ENCODE results near the gene TIPARP.

The TIPARP gene, protein sequence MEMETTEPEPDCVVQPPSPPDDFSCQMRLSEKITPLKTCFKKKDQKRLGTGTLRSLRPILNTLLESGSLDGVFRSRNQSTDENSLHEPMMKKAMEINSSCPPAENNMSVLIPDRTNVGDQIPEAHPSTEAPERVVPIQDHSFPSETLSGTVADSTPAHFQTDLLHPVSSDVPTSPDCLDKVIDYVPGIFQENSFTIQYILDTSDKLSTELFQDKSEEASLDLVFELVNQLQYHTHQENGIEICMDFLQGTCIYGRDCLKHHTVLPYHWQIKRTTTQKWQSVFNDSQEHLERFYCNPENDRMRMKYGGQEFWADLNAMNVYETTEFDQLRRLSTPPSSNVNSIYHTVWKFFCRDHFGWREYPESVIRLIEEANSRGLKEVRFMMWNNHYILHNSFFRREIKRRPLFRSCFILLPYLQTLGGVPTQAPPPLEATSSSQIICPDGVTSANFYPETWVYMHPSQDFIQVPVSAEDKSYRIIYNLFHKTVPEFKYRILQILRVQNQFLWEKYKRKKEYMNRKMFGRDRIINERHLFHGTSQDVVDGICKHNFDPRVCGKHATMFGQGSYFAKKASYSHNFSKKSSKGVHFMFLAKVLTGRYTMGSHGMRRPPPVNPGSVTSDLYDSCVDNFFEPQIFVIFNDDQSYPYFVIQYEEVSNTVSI

DNA sequence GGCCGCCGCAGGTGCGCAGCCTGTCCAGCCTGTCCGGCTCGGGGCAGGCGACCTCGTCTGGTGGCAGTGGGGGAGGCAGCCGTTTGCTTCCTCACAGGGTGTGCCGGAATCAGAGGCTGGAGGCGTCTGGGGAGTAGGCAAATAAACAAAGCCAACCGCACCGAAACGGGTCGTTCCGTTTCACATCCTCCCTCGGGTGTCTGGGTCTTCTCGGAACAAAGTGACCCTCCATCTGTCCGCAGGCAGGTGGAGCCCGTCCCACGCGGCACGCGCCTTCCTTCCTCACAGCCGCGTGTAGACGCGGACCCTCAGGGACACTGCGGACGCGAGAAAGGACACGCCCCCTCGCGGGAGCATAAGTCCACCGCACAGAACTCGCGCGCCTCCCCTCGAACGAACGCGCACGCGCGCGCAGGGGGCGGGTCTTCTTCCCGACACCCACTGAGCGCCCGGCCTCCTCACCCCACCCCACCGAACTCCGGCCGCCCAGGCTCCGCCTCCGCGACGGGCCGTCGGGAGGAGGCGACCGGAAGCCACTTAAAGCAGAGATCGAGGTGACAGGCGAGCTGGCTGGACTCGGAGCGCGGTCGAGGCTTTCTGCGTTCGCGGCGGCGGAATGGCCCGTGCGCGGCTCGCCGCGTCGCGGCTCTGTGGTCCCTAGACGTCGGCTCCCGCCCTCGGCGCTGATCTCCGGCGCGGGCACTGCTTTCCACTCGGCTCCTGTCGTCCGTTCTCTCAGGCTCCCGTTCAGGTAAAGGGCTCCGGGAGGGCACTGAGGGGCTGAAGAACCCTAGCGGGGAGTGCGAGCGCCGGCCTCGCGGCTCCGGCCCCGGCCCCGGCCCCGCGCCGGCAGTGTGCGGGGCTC is at the start of gene TIPARP:
Gene TIPARP, plus strand, starts transcription at position 545 of the 865 bp plus-strand sequence. CDS start 3,108 bp downstream, outside the sequence.
- Mint-ChIP-seq H3K4me1 (peaks cover 26% of the 10 kb centered on the region), H3K36me3 (peaks cover 12% of the 10 kb centered on the region), H3K27ac (peak within 1 kb of the TSS; percentile 93), H3K9me3 (no peaks in the 10 kb centered on the region), H3K27me3 (no peaks in the 10 kb centered on the region), H3K4me3 (peak within 1 kb of the TSS; percentile 90)
- peak; percentile 74 for ATAC-seq (ENCODE audit: low read depth)
- DNase-seq (ENCODE audit: low spot score in 2 of 2) = peak; percentile 99

DNA sequence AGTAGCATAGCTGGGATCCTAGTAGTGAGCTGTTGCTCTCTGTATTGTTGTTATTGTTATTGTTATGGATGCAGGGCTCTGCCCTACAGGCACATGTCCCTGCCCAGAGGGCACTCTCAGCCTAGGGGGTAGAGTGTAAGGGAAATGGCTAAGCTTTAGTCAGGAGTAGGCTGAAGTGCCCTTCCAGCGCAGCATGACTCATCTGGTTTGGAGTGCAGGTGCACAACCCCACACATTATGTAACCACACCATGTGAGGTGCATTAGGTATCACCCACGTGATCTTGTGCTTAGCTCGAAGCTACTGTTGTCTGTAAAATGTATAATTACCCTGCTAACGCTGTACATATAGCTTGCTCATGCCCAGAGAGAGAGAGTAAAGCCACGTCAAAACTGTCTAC is 48.3 kb upstream of the TIPARP start:
- Mint-ChIP-seq H3K27me3 (peaks cover 6% of the 10 kb centered on the region), H3K36me3 (no peaks in the 10 kb centered on the region), H3K4me3 (no peak overlapping the region), H3K9me3 (no peaks in the 10 kb centered on the region), H3K27ac (no peak overlapping the region), H3K4me1 (peaks cover 5% of the 10 kb centered on the region)
- ATAC-seq (ENCODE audit: low read depth) (no peak), DNase-seq (ENCODE audit: low spot score in 2 of 2) (no peak)

DNA sequence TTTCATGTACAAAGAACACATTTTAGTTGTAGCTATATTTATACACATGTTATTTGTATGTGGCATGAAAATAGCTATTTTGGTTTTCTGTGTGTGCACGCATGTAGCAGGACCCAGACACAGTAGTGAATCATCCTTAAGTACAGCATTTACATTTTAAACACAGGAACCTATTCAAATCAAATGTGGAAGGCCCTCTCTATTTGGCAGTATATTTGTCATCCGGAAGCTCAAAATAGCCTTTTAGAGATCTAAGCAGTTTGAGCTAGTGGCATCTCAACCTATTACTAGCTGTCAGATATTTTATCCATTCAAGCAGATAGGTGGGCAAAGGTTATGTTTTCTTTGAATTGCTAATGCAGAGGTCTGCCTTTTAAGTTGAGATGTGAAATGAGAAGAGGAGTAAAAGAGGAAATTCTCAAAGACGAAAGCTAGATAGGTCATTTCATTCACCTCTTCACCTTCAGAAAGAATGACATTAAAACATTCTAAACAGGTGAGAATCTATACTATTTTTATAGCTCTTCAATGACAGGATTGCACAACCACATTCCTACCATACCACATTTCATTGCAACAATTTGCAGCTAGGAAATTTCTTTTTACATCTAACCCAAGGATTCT is 46.3 kb upstream of the TIPARP start:
- Mint-ChIP-seq H3K36me3 (no peaks in the 10 kb centered on the region), H3K4me1 (peaks cover 5% of the 10 kb centered on the region), H3K4me3 (no peak overlapping the region), H3K27ac (no peak overlapping the region), H3K27me3 (peaks cover 6% of the 10 kb centered on the region), H3K9me3 (no peaks in the 10 kb centered on the region)
- ATAC-seq (ENCODE audit: low read depth) (no peak), DNase-seq (ENCODE audit: low spot score in 2 of 2) (no peak)

DNA sequence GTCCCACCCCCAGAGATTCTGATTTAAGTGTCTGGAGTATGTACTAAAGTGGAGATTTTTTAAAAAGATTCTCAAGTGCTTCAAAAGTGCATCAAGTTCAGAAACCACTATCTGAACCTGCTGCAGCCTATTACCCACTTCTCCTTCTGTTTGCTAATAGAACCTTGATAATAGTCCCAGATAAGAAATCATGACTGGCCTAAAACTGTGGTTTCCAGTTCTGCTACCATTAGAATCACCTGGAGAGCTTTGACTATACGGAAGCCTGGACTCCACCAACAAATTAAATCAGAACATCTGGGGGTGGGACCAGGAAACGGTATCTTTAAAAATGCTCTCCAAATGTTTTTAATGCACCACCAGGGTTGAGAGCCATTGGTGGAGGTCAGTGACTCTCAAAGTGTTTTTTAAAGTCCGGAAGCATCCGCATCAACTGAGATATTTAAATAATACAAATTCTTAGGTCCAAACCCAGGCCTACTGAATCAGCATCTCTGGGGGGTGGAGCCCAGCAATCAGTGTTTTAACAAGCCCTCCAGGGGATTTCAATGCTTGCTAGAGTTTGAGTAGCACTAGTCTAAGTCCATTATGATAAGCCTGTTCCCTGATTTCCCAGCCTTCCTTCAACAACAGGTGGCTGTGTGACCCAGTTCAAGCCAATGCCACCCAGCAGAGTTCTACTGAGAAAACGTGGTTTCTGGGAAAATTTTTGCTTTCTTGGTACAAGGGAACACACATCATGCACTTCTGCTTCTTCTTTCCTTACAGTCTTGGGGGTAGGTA is 45.4 kb upstream of the TIPARP start:
- Mint-ChIP-seq H3K4me1 (peaks cover 5% of the 10 kb centered on the region), H3K4me3 (no peak overlapping the region), H3K27ac (no peak overlapping the region), H3K36me3 (no peaks in the 10 kb centered on the region), H3K9me3 (no peaks in the 10 kb centered on the region), H3K27me3 (peaks cover 1% of the 10 kb centered on the region)
- ATAC-seq (ENCODE audit: low read depth) (no peak), DNase-seq (ENCODE audit: low spot score in 2 of 2) (no peak)

- Mint-ChIP-seq H3K27ac (no peak overlapping the region), H3K4me1 (peaks cover 5% of the 10 kb centered on the region), H3K4me3 (no peak overlapping the region), H3K9me3 (no peaks in the 10 kb centered on the region), H3K36me3 (no peaks in the 10 kb centered on the region), H3K27me3 (no peaks in the 10 kb centered on the region)
- ATAC-seq (ENCODE audit: low read depth) = no peak
- no peak for DNase-seq (ENCODE audit: low spot score in 2 of 2)
Observed at GRCh38 chr3:156630081-156630772, 44.2 kb upstream of the TIPARP start.

GRCh38 chr3:156630773-156631093 is 43.7 kb upstream of the TIPARP start:
- Mint-ChIP-seq H3K27ac (no peak overlapping the region), H3K4me1 (peaks cover 5% of the 10 kb centered on the region), H3K4me3 (no peak overlapping the region), H3K36me3 (no peaks in the 10 kb centered on the region), H3K27me3 (no peaks in the 10 kb centered on the region), H3K9me3 (no peaks in the 10 kb centered on the region)
- ATAC-seq (ENCODE audit: low read depth) (no peak), DNase-seq (ENCODE audit: low spot score in 2 of 2) (no peak)

- peaks cover 2% of the 10 kb centered on the region for H3K4me1 Mint-ChIP-seq
- no peak for DNase-seq (ENCODE audit: low spot score in 2 of 2)
- H3K36me3 Mint-ChIP-seq = no peaks in the 10 kb centered on the region
- no peaks in the 10 kb centered on the region for H3K27me3 Mint-ChIP-seq
- no peak for ATAC-seq (ENCODE audit: low read depth)
- H3K4me3 Mint-ChIP-seq = no peak overlapping the region
- H3K27ac Mint-ChIP-seq = no peak overlapping the region
- no peaks in the 10 kb centered on the region for H3K9me3 Mint-ChIP-seq
Observed at GRCh38 chr3:156631323-156631722, 43.1 kb upstream of the TIPARP start.

DNA sequence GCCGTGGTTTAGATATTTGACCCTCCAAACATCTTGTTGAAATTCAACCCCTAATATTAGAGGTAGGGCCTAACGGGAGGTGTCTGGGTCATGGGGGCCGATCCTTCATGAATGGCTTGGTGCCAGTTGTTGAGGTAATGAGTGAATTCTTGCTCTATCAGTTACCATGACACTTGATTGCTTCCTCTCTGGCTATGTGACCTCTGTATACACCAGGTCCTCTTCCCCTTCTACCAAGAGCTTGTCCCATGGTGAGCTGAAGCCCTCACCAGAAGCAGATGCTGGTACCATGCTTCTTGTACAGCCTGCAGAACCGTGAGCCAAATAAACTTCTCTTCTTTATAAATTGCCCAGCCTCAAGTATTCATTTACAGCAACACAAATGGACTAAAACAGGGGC is 41.8 kb upstream of the TIPARP start:
- Mint-ChIP-seq H3K27me3 (no peaks in the 10 kb centered on the region), H3K9me3 (no peaks in the 10 kb centered on the region), H3K36me3 (no peaks in the 10 kb centered on the region), H3K4me3 (no peak overlapping the region), H3K27ac (no peak overlapping the region), H3K4me1 (peaks cover 1% of the 10 kb centered on the region)
- no peak for ATAC-seq (ENCODE audit: low read depth)
- no peak for DNase-seq (ENCODE audit: low spot score in 2 of 2)

DNA sequence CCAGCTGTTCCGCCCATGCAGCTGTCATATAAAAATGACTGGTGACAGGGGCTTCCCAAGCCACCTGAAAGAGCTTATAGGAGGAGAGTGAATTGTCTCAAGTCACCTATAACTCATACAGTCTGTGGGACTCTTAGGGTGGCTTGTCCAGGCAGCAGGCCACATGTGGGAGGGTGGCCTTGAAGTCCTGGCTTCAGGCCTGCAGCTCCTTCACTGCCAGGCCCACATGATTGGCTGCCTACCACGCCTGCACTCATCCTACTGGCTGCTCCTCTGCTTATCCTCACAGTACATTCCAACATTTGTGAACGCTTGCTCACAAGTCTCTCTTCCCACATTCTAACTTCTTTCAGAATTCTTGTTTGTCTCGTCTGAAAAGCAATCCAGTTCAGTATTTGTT is 41.1 kb upstream of the TIPARP start:
- Mint-ChIP-seq H3K4me1 (no peaks in the 10 kb centered on the region), H3K27me3 (no peaks in the 10 kb centered on the region), H3K9me3 (no peaks in the 10 kb centered on the region), H3K36me3 (no peaks in the 10 kb centered on the region), H3K27ac (no peak overlapping the region), H3K4me3 (no peak overlapping the region)
- DNase-seq (ENCODE audit: low spot score in 2 of 2) = no peak
- no peak for ATAC-seq (ENCODE audit: low read depth)

- Mint-ChIP-seq H3K36me3 (no peaks in the 10 kb centered on the region), H3K27ac (no peak overlapping the region), H3K4me1 (no peaks in the 10 kb centered on the region), H3K4me3 (no peak overlapping the region), H3K27me3 (no peaks in the 10 kb centered on the region), H3K9me3 (no peaks in the 10 kb centered on the region)
- DNase-seq (ENCODE audit: low spot score in 2 of 2) (no peak), ATAC-seq (ENCODE audit: low read depth) (no peak)
Observed at GRCh38 chr3:156635034-156635433, 39.4 kb upstream of the TIPARP start.

- ATAC-seq (ENCODE audit: low read depth) (no peak), DNase-seq (ENCODE audit: low spot score in 2 of 2) (no peak)
- Mint-ChIP-seq H3K4me3 (no peak overlapping the region), H3K9me3 (no peaks in the 10 kb centered on the region), H3K4me1 (no peaks in the 10 kb centered on the region), H3K36me3 (no peaks in the 10 kb centered on the region), H3K27ac (no peak overlapping the region), H3K27me3 (no peaks in the 10 kb centered on the region)
Observed at GRCh38 chr3:156635973-156636372, 38.4 kb upstream of the TIPARP start.

DNA sequence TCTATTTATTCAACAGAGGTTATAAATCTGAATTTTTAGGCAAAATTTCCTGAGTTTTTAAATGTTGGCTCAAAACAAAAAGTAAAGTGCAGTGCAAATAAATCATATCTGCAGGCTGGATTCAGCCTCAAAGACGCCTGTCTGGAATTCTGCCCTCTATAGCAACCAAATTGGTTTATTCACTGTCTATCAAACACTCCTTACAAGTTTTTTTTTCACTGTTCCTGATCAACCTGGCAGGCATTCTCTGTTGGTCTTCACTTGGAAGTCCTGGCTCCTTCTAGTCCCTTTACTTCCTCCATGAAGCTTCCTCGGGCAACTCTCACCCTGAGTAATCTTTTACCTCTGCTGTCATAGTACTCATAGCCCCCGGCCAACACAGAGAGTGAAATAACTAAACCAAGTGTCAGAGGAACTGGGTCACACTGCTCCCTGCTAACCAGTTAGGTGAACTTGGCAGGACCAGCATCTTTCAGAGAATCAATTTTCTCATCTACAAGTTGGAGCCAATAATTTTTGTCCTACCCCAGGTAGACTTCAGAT is 36.8 kb upstream of the TIPARP start:
- H3K9me3 Mint-ChIP-seq = no peaks in the 10 kb centered on the region
- no peaks in the 10 kb centered on the region for H3K36me3 Mint-ChIP-seq
- H3K27me3 Mint-ChIP-seq = no peaks in the 10 kb centered on the region
- DNase-seq (ENCODE audit: low spot score in 2 of 2) (no peak), ATAC-seq (ENCODE audit: low read depth) (no peak)
- H3K27ac Mint-ChIP-seq = no peak overlapping the region
- H3K4me3 Mint-ChIP-seq = no peak overlapping the region
- no peaks in the 10 kb centered on the region for H3K4me1 Mint-ChIP-seq

DNA sequence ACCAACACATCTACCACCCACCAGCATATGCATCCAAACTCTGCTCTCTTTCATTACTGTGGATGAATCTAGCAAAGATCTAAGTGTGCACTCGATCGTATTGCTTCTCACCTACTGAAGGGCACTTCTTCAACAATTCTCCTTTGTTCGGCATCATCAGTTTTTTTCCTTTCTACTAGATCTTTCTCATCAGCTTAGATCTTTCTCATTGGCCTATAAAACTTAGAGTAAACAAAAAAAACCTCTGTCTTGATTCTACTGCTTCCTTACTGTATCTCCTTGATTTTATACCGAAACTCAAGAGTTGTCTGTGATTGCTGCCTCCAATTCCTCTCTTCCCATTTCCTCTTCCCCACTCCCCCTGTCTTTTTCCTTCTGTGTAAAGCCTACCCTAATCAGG is 36.1 kb upstream of the TIPARP start:
- no peak for ATAC-seq (ENCODE audit: low read depth)
- H3K36me3 Mint-ChIP-seq = no peaks in the 10 kb centered on the region

More for the DNA sequence above, 36.1 kb upstream of the TIPARP start:
- no peaks in the 10 kb centered on the region for H3K9me3 Mint-ChIP-seq
- H3K4me1 Mint-ChIP-seq = no peaks in the 10 kb centered on the region
- H3K27me3 Mint-ChIP-seq = no peaks in the 10 kb centered on the region
- no peak for DNase-seq (ENCODE audit: low spot score in 2 of 2)
- no peak overlapping the region for H3K4me3 Mint-ChIP-seq
- H3K27ac Mint-ChIP-seq = no peak overlapping the region
